Measurements from ENCODE around the gene NIF3L1.
A peak's percentile ranks its signal among the peaks of the same experiment; 100 is the strongest.
"Not testable (repeated sequence)": the region's sequence is repeated elsewhere in the genome, so short reads cannot be mapped to it uniquely, and the experiment has no call there.

The NIF3L1 gene

DNA sequence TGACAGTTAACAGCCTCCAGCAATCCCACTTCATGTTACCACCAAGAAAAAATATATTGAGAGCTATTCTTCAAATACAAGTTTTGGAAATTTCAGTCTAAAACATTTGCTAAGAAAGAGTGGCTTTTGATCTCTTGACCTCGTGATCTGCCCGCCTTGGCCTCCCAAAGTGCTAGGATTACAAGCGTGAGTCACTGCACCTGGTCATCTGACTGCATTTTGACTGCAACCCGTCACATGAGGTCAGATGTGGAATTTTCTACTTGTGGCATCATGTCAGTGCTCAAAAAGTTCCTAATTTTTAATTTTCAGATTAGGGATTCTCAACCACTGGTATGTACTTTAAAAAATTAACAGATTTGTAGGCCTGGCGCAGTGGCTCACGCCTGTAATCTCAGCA lies 15.6 kb upstream of the NIF3L1 start:
- DNase-seq (ENCODE audit: low read depth), result no peak

GRCh38 chr2:200877443-200877842 lies 11.7 kb upstream of the NIF3L1 start:
- DNase-seq (ENCODE audit: low read depth), result no peak

- no peak for DNase-seq (ENCODE audit: low read depth)
Measured at GRCh38 chr2:200878289-200878880, 10.8 kb upstream of the NIF3L1 start.

- not testable (repeated sequence) for DNase-seq (ENCODE audit: low read depth)
Measured at GRCh38 chr2:200881715-200882249, 7.4 kb upstream of the NIF3L1 start.

DNA sequence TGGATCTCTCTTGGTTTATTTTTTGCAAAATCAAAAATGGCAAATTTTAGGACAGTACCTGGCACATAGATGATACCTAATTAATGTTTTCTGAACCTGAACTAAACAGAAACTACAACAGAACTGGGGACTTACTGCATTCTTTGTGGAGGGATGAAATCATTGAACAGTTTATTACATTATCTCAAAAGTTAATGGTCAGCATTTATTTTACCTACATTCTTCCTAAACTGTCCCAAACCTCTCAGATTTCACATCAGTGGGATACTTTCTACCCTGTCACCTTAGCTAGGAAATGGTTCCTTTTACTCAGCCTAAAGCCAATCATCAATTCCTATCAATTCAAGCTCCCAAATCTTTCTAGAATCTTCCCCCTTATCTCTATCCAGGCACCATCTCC lies 10.3 kb downstream of the NIF3L1 start:
- DNase-seq (ENCODE audit: low read depth), result no peak

GRCh38 chr2:200901459-200902072 lies 12.4 kb downstream of the NIF3L1 start:
- DNase-seq (ENCODE audit: low read depth), result no peak

GRCh38 chr2:200905618-200906296 lies 16.6 kb downstream of the NIF3L1 start:
- no peak for DNase-seq (ENCODE audit: low read depth)

DNA sequence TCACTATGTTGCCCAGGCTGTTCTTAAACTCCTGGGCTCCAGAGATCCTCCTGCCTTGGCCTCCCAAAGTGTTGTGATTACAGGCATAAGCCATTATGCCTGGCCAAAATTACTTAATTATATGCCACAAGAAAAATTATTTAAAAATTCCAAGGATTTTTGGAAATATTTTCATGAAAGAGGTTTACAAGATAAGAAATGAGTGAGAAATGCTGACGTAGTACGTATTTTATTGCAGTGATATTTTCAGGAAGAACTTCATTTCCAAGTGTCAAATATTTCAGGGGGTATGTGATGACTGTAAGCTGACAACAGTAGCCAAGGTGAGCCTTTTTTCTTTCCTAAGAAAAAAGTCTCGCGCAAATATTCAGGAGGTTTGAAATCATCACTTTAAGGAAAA lies 20.8 kb downstream of the NIF3L1 start:
- no peak for DNase-seq (ENCODE audit: low read depth)

GRCh38 chr2:200913654-200914053 lies 24.5 kb downstream of the NIF3L1 start:
- no peak for DNase-seq (ENCODE audit: low read depth)

- DNase-seq (ENCODE audit: low read depth), result no peak
Measured at GRCh38 chr2:200922439-200922838, 33.3 kb downstream of the NIF3L1 start.

GRCh38 chr2:200929334-200930249 lies 40.4 kb downstream of the NIF3L1 start:
- no peak for DNase-seq (ENCODE audit: low read depth)

DNA sequence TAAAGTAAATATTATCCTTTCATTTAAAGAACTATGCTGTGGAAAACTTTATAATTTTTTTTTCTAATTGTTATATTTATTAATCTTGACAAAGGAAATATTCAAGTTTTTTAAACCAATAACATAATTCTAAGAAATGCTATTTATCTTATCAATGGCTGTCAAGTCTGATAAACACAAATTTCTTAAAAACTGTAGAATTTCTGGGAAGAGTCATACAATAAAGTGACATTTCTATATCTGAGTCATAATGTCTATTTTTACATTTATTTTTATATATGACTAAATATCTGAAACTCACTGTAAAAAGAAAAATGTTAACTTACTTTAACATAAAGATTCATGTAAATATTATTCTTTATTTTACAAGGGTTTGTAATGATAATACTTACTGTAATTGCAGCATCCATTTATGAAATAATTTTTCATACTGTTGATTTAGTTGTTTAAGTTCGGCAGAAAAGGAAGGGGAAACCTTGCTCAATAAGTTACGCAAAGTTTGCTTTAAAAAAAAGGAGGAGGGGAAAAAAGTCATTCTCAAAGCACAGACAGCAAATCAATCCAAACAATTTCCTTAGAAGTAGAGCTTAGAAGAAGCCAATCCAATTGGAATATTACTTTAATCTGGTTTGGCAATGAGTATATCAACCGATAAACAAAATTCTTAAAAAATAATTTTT lies 41.9 kb downstream of the NIF3L1 start:
- no peak for DNase-seq (ENCODE audit: low read depth)

DNA sequence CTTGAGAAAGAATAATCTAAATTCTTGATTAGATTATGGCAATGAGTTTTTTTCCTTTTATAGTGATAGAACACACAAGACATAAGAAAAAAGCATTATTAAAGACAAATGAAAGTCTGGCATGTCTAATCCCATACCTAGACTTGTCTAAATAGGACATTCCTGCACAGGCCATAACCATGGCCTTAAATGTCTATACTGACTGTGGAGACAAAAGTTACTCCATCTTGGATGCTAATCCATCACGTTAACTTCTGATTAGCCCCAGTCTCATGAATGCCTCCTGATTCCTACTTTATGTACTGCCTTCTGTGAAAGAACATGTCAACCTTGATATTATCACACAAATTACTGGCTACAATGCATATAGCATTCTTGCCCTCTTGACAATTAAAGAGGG lies 50.7 kb downstream of the NIF3L1 start:
- DNase-seq (ENCODE audit: low read depth), result no peak

DNA sequence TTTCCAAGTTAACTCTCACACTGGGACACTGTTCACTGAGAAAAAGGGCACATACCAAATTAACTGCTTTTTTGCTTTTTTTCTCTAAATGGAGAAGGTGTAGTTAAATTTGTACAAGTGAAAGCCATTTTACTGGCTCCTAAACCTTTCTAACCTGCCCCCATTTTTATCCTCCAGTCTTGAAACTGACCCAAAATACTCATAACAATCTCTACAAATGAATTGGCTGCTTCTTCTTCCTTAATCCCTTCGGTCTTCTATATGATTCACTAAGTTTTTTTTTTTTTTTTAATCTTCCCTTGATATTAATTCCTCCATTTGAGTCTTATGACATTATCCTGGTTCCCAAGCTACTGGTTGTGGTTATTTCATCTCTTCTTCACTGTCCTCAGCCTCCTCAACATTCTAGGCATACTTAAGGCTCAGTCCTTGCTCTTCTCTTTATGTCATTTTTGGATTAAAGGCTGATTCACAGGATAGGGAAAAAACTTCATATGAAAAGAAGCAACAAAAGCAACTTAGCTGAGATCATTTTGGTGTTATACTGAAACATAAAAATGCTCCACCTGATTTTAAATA lies 54.4 kb downstream of the NIF3L1 start:
- no peak for DNase-seq (ENCODE audit: low read depth)

DNA sequence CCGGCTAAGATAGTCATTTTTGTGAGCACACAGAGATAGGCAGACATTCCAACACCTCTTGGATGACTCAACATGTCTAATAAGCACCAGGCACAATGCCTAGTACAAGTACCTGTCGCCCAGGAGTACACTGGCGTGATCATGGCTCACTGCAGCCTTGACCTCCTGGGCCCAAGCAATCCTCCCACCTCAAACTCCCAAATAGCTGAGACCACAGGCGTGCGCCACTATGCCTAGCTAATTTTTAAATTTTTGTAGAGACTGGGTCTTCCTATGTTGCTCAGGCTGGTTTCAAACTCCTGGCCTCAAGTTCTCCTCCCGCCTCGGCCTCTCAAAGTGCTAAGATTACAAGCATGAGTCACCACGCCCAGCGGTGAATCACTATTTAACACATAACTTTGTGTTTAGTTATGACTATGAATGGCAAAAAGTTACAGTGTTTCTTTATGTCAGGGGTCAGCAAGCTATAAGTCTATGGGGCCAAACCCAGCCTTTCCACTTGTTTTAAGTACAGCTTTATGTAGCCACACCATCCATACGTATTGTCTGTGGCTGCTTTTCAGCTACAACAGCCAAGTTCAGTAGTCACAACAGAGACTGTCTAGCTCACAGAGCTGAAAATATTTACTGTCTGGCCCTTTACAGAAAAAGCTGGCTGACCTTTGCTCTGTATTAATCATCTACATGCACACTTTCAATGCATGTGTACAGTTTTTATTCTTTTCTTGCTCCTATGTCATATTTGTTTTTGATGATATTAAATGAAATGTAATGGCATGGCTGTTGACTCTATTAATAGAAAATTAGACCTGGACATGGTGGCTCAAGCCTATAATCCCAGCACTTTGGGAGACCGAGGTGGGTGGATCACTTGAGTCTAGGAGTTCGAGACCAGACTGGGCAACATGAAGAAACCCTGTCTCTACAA lies 55.6 kb downstream of the NIF3L1 start:
- DNase-seq (ENCODE audit: low read depth), result peak; percentile 19

DNA sequence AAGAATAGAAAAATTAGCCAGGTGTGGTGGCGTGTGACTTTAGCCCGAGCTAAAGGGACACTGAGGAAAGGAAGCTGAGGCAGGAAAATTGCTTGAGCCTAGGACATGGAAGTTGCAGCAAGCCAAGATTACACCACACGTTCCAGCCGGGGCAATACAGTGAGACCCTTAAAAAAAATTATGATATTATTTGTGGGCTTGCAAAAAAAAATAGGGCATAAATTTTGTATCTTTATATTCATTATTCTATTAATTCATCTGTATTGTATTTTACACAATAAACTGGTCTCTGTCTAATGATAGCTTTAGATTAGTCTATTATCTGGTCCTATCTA lies 56.2 kb downstream of the NIF3L1 start:
- DNase-seq (ENCODE audit: low read depth), result no peak

- DNase-seq (ENCODE audit: low read depth), result no peak
Measured at GRCh38 chr2:200950378-200950777, 61.2 kb downstream of the NIF3L1 start.
